NT2/D1 (cell line): ENCODE results near the gene KBTBD13.
"Not testable (repeated sequence)": the region's sequence is repeated elsewhere in the genome, so short reads cannot be mapped to it uniquely, and the experiment has no call there.

Experiments
- DNase-seq: peaks from one replicate; pipeline ENCODE4 v3.0.0-alpha.2; 2011; ENCODE audit warnings: low read depth, low spot score
- H3K27me3 ChIP-seq: 2 replicates; pipeline ENCODE4 v1.6.0; 2011; ENCODE audit warnings: mild to moderate bottlenecking; ENCODE audit not compliant: insufficient read length, insufficient read depth
- H3K36me3 ChIP-seq: 2 replicates; pipeline ENCODE4 v1.6.1; 2011; ENCODE audit warnings: mild to moderate bottlenecking, low read length, mixed read lengths; ENCODE audit not compliant: insufficient read depth, insufficient read length
- H3K4me1 ChIP-seq: 2 replicates; pipeline ENCODE4 v1.5.1; 2011; ENCODE audit not compliant: insufficient read depth, insufficient read length
- H3K4me3 ChIP-seq: 2 replicates; pipeline ENCODE4 v1.5.1; 2011; ENCODE audit warnings: low read depth; ENCODE audit not compliant: insufficient read length
- H3K9ac ChIP-seq: 2 replicates; pipeline ENCODE4 v1.6.0; 2011; ENCODE audit warnings: low read depth; ENCODE audit not compliant: insufficient read length
- H3K9me3 ChIP-seq: 2 replicates; pipeline ENCODE4 v1.5.1; 2011; ENCODE audit warnings: mild to moderate bottlenecking, low read length; ENCODE audit not compliant: insufficient read depth
- SUZ12 ChIP-seq: IDR thresholded peaks from 2 replicates; pipeline ENCODE4 v1.6.1; 2011; ENCODE audit not compliant: insufficient read length, insufficient read depth; ENCODE audit errors: extremely low read depth
- YY1 ChIP-seq: IDR thresholded peaks from 2 replicates; pipeline ENCODE4 v1.6.1; 2011; ENCODE audit not compliant: insufficient read length, insufficient read depth
- ZNF274 ChIP-seq: IDR thresholded peaks from 2 replicates; pipeline ENCODE4 v1.6.1; 2011; ENCODE audit warnings: mild to moderate bottlenecking, low read depth, low read length

KBTBD13 gene

GRCh38 chr15:65042776-65043327 lies 33.7 kb upstream of the KBTBD13 start:
- Histone ChIP-seq H3K9ac (no peak overlapping the region), H3K36me3 (no peaks in the 10 kb centered on the region), H3K27me3 (no peaks in the 10 kb centered on the region), H3K4me1 (no peaks in the 10 kb centered on the region), H3K9me3 (no peaks in the 10 kb centered on the region), H3K4me3 (no peak overlapping the region)
- no peak for DNase-seq
- no peak for TF ChIP-seq SUZ12
- TF ChIP-seq YY1: no peak
- no peak for TF ChIP-seq ZNF274

- H3K4me3 ChIP-seq, H3K9ac ChIP-seq, H3K4me1 ChIP-seq, DNase-seq, H3K27me3 ChIP-seq, H3K9me3 ChIP-seq, H3K36me3 ChIP-seq: not testable (repeated sequence)
These were observed 32.3 kb upstream of the KBTBD13 start for GRCh38 chr15:65044218-65044617.

GRCh38 chr15:65044724-65045481 lies 31.6 kb upstream of the KBTBD13 start, which contains the start of gene SLC51B:
Gene SLC51B, plus strand, starts transcription at chr15:65045387. Its CDS starts 4,618 bp downstream, at chr15:65050005.
- DNase-seq: no peak
- Histone ChIP-seq H3K4me1 (no peaks in the 10 kb centered on the region), H3K36me3 (peaks cover 7% of the 10 kb centered on the region), H3K4me3 (no peak within 1 kb of the TSS), H3K9ac (no peak within 1 kb of the TSS), H3K9me3 (no peaks in the 10 kb centered on the region), H3K27me3 (no peaks in the 10 kb centered on the region)
- TF ChIP-seq YY1 (no peak), ZNF274 (no peak), SUZ12 (no peak)

GRCh38 chr15:65048241-65048640 lies 28.3 kb upstream of the KBTBD13 start:
- no peak for DNase-seq
- Histone ChIP-seq H3K4me3 (no peak overlapping the region), H3K4me1 (no peaks in the 10 kb centered on the region), H3K36me3 (peaks cover 26% of the 10 kb centered on the region), H3K9ac (no peak overlapping the region), H3K27me3 (no peaks in the 10 kb centered on the region), H3K9me3 (no peaks in the 10 kb centered on the region)
- TF ChIP-seq ZNF274: no peak
- TF ChIP-seq YY1: no peak
- TF ChIP-seq SUZ12: no peak

GRCh38 chr15:65049418-65049840 lies 27.1 kb upstream of the KBTBD13 start:
- no peaks in the 10 kb centered on the region for H3K9me3 ChIP-seq
- no peak for TF ChIP-seq SUZ12
- no peak for TF ChIP-seq YY1
- TF ChIP-seq ZNF274: no peak
- H3K27me3 ChIP-seq: no peaks in the 10 kb centered on the region
- H3K36me3 ChIP-seq: peaks cover 38% of the 10 kb centered on the region
- no peaks in the 10 kb centered on the region for H3K4me1 ChIP-seq
- no peak overlapping the region for H3K4me3 ChIP-seq
- H3K9ac ChIP-seq: no peak overlapping the region
- no peak for DNase-seq

GRCh38 chr15:65050270-65050669 lies 26.3 kb upstream of the KBTBD13 start:
- DNase-seq: no peak
- H3K36me3 ChIP-seq: peaks cover 46% of the 10 kb centered on the region
- H3K27me3 ChIP-seq: no peaks in the 10 kb centered on the region
- H3K4me3 ChIP-seq: no peak overlapping the region
- no peaks in the 10 kb centered on the region for H3K4me1 ChIP-seq
- H3K9ac ChIP-seq: no peak overlapping the region
- TF ChIP-seq YY1: no peak
- TF ChIP-seq ZNF274: no peak
- TF ChIP-seq SUZ12: no peak
- no peaks in the 10 kb centered on the region for H3K9me3 ChIP-seq

- Histone ChIP-seq H3K27me3 (no peaks in the 10 kb centered on the region), H3K4me3 (no peak overlapping the region), H3K36me3 (peaks cover 56% of the 10 kb centered on the region), H3K9me3 (no peaks in the 10 kb centered on the region), H3K9ac (no peak overlapping the region), H3K4me1 (no peaks in the 10 kb centered on the region)
- no peak for DNase-seq
- TF ChIP-seq SUZ12: no peak
These were observed 25.3 kb upstream of the KBTBD13 start for GRCh38 chr15:65051266-65051665.
